ENCODE measurements around the gene FFAR3.
"Not testable (repeated sequence)": the region's sequence is repeated elsewhere in the genome, so short reads cannot be mapped to it uniquely, and the experiment has no call there.

GRCh38 chr19:35358834-35359233 lies 574 bp downstream of the FFAR3 start:
- TF ChIP-seq, protein P1, sequence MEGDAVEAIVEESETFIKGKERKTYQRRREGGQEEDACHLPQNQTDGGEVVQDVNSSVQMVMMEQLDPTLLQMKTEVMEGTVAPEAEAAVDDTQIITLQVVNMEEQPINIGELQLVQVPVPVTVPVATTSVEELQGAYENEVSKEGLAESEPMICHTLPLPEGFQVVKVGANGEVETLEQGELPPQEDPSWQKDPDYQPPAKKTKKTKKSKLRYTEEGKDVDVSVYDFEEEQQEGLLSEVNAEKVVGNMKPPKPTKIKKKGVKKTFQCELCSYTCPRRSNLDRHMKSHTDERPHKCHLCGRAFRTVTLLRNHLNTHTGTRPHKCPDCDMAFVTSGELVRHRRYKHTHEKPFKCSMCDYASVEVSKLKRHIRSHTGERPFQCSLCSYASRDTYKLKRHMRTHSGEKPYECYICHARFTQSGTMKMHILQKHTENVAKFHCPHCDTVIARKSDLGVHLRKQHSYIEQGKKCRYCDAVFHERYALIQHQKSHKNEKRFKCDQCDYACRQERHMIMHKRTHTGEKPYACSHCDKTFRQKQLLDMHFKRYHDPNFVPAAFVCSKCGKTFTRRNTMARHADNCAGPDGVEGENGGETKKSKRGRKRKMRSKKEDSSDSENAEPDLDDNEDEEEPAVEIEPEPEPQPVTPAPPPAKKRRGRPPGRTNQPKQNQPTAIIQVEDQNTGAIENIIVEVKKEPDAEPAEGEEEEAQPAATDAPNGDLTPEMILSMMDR (conservative IDR thresholded peaks at IDR 0.05; ENCODE audit: low read depth, low read length), result not testable (repeated sequence)
- not testable (repeated sequence) for TF ChIP-seq EZH2 (IDR thresholded peaks at IDR 0.05; ENCODE audit: low read length, unreplicated experiment)
